GM21381 (cell line): ENCODE data around the gene DCTN3.

ENCODE experiments used
- ATAC-seq: cut with Tn5 transposase; IDR thresholded peaks from one replicate; pipeline ENCODE4 v1.9.1; 2021; ENCODE audit warnings: mild to moderate bottlenecking, moderate library complexity; ENCODE audit not compliant: unreplicated experiment

DCTN3 gene

GRCh38 chr9:34620061-34620994, at the start of gene DCTN3:
TSS of gene DCTN3 (minus strand) at chr9:34620495. CDS start at chr9:34620464, 31 bp downstream.
- peak; percentile 97 for ATAC-seq

- ATAC-seq: peak; percentile 62
Observed at GRCh38 chr9:34665381-34666250, 45.3 kb upstream of the DCTN3 start.

DNA sequence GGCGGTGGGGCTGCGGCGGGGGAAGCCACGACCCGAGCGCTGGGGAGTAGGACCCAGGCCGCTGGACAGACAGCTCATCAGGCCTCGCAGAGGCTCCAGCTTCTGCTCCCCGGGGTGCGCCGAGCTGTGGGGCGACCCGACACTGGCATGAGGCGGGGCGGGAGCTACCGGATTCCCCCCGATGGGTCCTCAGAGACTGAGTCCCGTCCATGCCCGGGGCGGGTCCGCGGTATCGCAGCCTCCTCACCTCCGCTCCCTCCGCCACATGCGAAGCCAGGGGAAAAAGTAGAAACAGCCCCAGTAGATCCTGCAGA, 44.7 kb upstream of the DCTN3 start:
- ATAC-seq: no peak

- peak; percentile 45 for ATAC-seq
Observed at GRCh38 chr9:34664281-34665066, 44.2 kb upstream of the DCTN3 start.

DNA sequence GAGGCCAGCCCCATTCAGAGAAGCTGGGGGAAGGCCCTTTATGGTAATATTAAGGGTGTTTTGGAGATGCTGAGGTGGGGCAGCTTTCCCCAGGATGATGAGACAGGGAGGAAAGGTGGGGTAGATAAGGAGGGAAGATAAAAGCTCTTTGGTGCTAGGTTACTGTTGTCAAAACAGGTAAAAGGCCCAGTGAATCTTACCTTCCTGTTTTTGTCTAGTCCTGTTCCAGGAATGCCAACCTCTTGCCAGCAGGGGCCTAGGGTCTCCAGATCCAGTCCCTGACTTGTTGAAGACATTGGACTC, 43.0 kb upstream of the DCTN3 start:
- ATAC-seq: no peak

GRCh38 chr9:34662526-34663302, 42.4 kb upstream of the DCTN3 start, which contains the start of gene CCL27:
TSS of gene CCL27 (minus strand) at chr9:34662657. CDS start at chr9:34662633, 24 bp downstream.
- no peak for ATAC-seq

- no peak for ATAC-seq
Observed at GRCh38 chr9:34659592-34660253, 39.4 kb upstream of the DCTN3 start.

DNA sequence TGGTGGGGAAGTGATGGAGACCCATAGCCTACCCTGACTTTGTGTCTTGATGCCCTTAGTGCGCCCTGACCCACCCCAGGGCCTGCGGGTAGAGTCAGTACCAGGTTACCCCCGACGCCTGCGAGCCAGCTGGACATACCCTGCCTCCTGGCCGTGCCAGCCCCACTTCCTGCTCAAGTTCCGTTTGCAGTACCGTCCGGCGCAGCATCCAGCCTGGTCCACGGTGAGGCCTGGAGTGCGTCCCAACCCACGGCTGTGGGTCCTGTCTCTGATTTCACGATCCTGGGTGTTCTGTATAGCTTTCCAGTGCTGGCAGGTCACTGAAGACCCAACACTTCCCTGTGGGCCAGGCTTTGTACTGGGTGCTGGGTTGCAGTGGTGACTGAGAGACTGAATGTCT, 38.2 kb upstream of the DCTN3 start:
- ATAC-seq: no peak

DNA sequence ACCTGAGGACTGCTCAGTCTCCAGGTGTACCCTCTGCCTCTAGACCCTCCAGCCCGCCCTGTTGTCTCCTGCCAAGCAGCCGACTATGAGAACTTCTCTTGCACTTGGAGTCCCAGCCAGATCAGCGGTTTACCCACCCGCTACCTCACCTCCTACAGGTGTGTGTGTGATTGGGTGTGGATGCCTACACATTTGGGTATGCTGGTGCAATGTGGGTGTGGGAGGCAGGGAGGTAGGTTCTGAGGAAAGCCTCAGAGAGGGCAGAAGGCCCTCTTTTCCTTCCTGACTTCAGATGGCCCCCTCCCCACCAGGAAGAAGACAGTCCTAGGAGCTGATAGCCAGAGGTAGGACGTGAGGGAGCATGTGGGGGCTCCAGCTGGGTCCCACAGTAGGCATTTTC, 36.7 kb upstream of the DCTN3 start:
- ATAC-seq: no peak

DNA sequence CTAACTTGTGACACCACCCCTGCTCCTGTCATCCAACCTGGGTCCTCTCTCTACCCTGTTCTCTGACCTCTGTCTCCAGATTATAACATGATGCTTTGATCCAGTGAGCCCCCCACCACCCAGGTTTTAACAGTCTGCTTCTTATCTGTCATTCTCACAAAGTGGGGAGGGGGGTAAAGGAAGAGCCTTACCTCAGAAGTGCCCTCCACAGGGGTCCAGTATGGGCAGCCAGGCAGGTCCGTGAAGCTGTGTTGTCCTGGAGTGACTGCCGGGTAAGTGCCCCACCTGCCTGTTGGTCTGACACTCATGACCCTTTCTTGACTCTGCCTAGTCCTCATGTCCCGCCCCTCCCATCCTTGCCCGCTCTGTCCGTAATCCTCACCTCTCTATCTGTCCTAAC, 35.1 kb upstream of the DCTN3 start:
- ATAC-seq: no peak

GRCh38 chr9:34654323-34655051, 34.2 kb upstream of the DCTN3 start:
- ATAC-seq: no peak

DNA sequence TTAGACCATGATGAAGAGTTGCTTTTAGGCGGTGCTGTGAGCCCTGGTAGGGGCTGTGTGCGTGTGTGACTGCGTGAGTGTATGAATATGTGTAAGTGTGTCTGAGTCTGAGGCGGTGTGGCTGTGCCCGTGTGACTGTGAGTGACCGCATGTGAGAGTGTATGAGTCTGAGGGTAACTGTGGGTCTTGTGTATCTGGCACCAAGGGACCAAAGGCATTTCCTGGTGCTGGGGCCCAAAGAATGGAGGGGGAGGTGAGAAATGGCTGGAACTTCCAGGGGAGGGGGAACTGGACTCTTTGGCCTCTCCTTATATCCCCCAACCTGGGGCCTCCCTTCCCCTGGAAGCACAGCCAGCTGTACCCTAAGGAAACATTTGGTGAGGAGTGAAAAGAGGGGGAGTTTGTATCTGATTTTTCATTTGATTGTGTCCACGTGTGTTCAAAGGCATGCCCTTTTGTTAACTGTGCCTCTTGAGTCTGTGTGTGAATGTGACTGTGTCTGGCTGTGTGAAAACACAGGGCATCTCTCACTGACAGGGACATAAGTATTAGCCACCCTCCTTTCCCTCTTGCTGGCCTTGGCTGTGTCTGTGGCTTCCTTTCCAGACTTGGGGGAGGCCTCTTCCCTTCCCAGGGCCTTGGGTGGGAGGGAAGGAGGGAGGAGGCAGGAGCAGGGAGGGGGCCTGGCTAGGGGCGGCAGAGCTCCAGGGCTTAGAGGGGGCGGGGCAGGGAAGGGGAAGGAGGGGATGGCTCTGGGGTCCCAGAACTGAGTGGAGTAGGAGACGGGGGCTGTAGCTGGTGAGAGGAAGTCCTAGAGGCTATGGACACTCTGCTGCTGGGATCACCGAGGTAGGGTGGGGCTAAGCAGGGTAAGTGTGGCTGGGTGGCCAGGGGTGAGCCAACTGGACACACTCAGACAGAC, 33.1 kb upstream of the DCTN3 start:
- no peak for ATAC-seq

DNA sequence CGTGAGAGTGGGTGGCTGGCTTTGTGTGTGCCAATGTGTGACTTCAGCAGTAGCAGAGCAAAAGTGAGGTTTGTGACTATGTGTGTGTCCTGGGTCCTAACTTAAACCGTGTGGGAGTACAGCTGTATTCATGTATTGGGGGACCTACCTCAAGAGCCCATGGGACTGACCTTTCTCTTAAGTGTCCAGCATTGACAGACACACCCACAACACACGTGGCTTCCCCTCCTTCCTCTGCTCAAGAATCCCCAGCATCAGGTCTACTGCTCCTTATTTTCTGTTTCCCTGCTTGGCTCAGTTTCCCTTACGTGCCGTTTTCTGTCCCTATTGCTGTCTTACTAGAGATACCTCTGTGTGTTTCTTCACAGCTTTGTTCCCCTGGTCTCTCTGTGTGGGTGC, 32.3 kb upstream of the DCTN3 start:
- ATAC-seq: no peak

- no peak for ATAC-seq
Observed at GRCh38 chr9:34651876-34652601, 31.7 kb upstream of the DCTN3 start, which contains the start of gene IL11RA. TSS of gene IL11RA (plus strand) at chr9:34652185. CDS start at chr9:34655218, 3,033 bp downstream.

- ATAC-seq: no peak
Observed at GRCh38 chr9:34651321-34651720, 31.0 kb upstream of the DCTN3 start.

GRCh38 chr9:34650816-34651215, 30.5 kb upstream of the DCTN3 start:
- no peak for ATAC-seq

DNA sequence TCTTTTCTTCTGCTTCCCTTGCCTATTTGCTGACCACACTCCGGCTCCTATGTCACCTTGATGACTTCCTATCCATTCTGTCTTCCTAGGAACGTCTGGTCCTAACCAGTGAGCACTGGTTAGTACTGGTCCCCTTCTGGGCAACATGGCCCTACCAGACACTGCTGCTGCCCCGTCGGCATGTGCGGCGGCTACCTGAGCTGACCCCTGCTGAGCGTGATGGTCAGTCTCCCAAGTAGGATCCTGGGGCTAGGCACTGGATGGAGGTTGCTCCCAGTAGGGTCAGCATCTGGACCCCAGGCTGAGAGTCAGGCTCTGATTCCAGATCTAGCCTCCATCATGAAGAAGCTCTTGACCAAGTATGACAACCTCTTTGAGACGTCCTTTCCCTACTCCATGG, 28.4 kb upstream of the DCTN3 start:
- ATAC-seq: no peak
